Common myeloid progenitor, CD34-positive (primary cell): ENCODE results near the gene CAPS.
"Not testable (repeated sequence)": the region's sequence is repeated elsewhere in the genome, so short reads cannot be mapped to it uniquely, and the experiment has no call there.

Experiments
- CTCF ChIA-PET: fragments of 350-600 bp; sonication (Branson Sonifier 250); formaldehyde crosslinking; loops from one replicate; lab custom pipeline; 2021; ENCODE audit warnings: antibody characterized with exemption; lab: Charles Lee
- POLR2A ChIA-PET: fragments of 350-600 bp; sonication (Branson Sonifier 250); formaldehyde crosslinking; loops from one replicate; lab custom pipeline; 2021; ENCODE audit warnings: antibody characterized with exemption; lab: Charles Lee
- DNase-seq, 3 donors: peaks; one replicate each; pipeline versions ENCODE4 v3.0.0 to v3.0.0-alpha.2; 2013
- H3K27ac ChIP-seq, 2 experiments: 1 replicate in 1 of 2; 2 replicates in 1 of 2; pipeline ENCODE4 v1.7.0; 2013; ENCODE audit warnings: inconsistent platforms in 2 of 2, low read length in 2 of 2, mild to moderate bottlenecking in 2 of 2, low read depth in 1 of 2, moderate library complexity in 1 of 2; ENCODE audit not compliant: severe bottlenecking in 2 of 2, insufficient read depth in 1 of 2, poor library complexity in 1 of 2
- H3K27me3 ChIP-seq, 5 experiments: replicated peaks in 2 of 5; 1 replicate in 3 of 5; 2 replicates in 2 of 5; pipeline versions ENCODE4 v1.6.1 to v1.7.0; 2013; ENCODE audit warnings: low read length in 4 of 5, mild to moderate bottlenecking in 2 of 5, moderate library complexity in 2 of 5, inconsistent platforms in 1 of 5; ENCODE audit not compliant: insufficient read depth in 5 of 5, control insufficient read depth in 4 of 5
- H3K36me3 ChIP-seq, 4 experiments: 1 replicate in 2 of 4; 2 replicates in 2 of 4; pipeline versions ENCODE4 v1.6.1 to v1.7.0; 2013; ENCODE audit warnings: low read length in 3 of 4, control low read depth in 1 of 4, mild to moderate bottlenecking in 1 of 4; ENCODE audit not compliant: control insufficient read depth in 4 of 4, insufficient read depth in 4 of 4
- H3K4me1 ChIP-seq, 4 experiments: 1 replicate in 3 of 4; 2 replicates in 1 of 4; pipeline versions ENCODE4 v1.6.1 to v1.7.1; 2013; ENCODE audit warnings: low read length in 3 of 4, mild to moderate bottlenecking in 3 of 4, control low read depth in 1 of 4, inconsistent platforms in 1 of 4, moderate library complexity in 1 of 4; ENCODE audit not compliant: control insufficient read depth in 4 of 4, insufficient read depth in 4 of 4; ENCODE audit errors: control extremely low read depth in 1 of 4
- H3K4me3 ChIP-seq, 7 experiments: 1 replicate in 4 of 7; 2 replicates in 3 of 7; pipeline versions ENCODE4 v1.5.1 to v1.7.0; 2013; ENCODE audit warnings: mild to moderate bottlenecking in 7 of 7, low read length in 6 of 7, moderate library complexity in 6 of 7, inconsistent platforms in 2 of 7, low read depth in 2 of 7, control low read depth in 1 of 7; ENCODE audit not compliant: insufficient read depth in 4 of 7, control insufficient read depth in 1 of 7; ENCODE audit errors: extremely low read depth in 1 of 7
- H3K9me3 ChIP-seq, 5 experiments: 1 replicate in 4 of 5; 2 replicates in 1 of 5; pipeline versions ENCODE4 v1.6.1 to v1.7.1; 2013; ENCODE audit warnings: low read length in 4 of 5, mild to moderate bottlenecking in 2 of 5, inconsistent platforms in 1 of 5, low read depth in 1 of 5, moderate library complexity in 1 of 5; ENCODE audit not compliant: control insufficient read depth in 4 of 5, insufficient read depth in 2 of 5; ENCODE audit errors: control extremely low read depth in 1 of 5
- WGBS: methylation state at CpG from one replicate; pipeline ENCODE4 v1.1.5; 2013; ENCODE audit not compliant: insufficient coverage; 5-methylcytosine and 5-hydroxymethylcytosine counted together

Gene CAPS

GRCh38 chr19:5883157-5883873, 30.7 kb upstream of the CAPS start:
- 78% methylated on average over 6 of the region's 13 CpGs for WGBS
- peaks cover 2 to 19% (median 7%) of the 10 kb centered on the region in 5 experiments for H3K27me3 ChIP-seq
- CTCF ChIA-PET = interaction anchor here (1.9 kb wide), 1 partner anchor 79 kb away, joined by 5 read pairs; no protein-coding TSS in a partner anchor
- H3K36me3 ChIP-seq, H3K27ac ChIP-seq, H3K4me3 ChIP-seq, DNase-seq, POLR2A ChIA-PET, H3K9me3 ChIP-seq, H3K4me1 ChIP-seq: not testable (repeated sequence)

- WGBS = 82% methylated on average over 7 of the region's 11 CpGs
- DNase-seq, H3K36me3 ChIP-seq, POLR2A ChIA-PET, H3K4me3 ChIP-seq, H3K9me3 ChIP-seq, H3K27ac ChIP-seq, H3K4me1 ChIP-seq: not testable (repeated sequence)
- CTCF ChIA-PET = interaction anchor here (1.9 kb wide), 1 partner anchor 80 kb away, joined by 5 read pairs; no protein-coding TSS in a partner anchor
- peaks cover 2 to 15% (median 7%) of the 10 kb centered on the region in 5 experiments for H3K27me3 ChIP-seq
These were observed 29.8 kb upstream of the CAPS start for GRCh38 chr19:5884065-5884811.

GRCh38 chr19:5889288-5889971, 24.6 kb upstream of the CAPS start:
- Histone ChIP-seq H3K36me3 (no peaks in the 10 kb centered on the region), H3K27ac (no peak overlapping the region), H3K9me3 (no peaks in the 10 kb centered on the region), H3K4me3 (no peak overlapping the region), H3K27me3 (peaks cover 0 to 33% (median 4%) of the 10 kb centered on the region in 5 experiments), H3K4me1 (peaks cover 0 to 18% (median 8%) of the 10 kb centered on the region in 4 experiments)
- POLR2A ChIA-PET = interaction anchor here (0.5 kb wide), 1 partner anchor 65 kb away, joined by 3 read pairs; no protein-coding TSS in a partner anchor
- CTCF ChIA-PET = interaction anchor here (1.1 to 1.4 kb wide), 2 partner anchors 79 to 85 kb away, joined by 3 to 4 read pairs; no protein-coding TSS in a partner anchor
- 70% methylated on average over 10 of the region's 17 CpGs for WGBS
- DNase-seq = no peak

- ChIA-PET CTCF (interaction anchor here (1.2 to 4.2 kb wide), 3 partner anchors 78 to 86 kb away, joined by 4 to 35 read pairs (median 4); partner anchors contain the start of gene NRTN), POLR2A (interaction anchor here (0.6 kb wide), 1 partner anchor 9 kb away, joined by 4 read pairs; no protein-coding TSS in a partner anchor)
- WGBS = 62% methylated on average over 5 of the region's 10 CpGs
- Histone ChIP-seq H3K9me3 (no peaks in the 10 kb centered on the region), H3K4me3 (no peak overlapping the region), H3K27me3 (peaks cover 0 to 33% (median 4%) of the 10 kb centered on the region in 5 experiments), H3K27ac (no peak overlapping the region), H3K36me3 (peaks cover 0 to 5% (median 2%) of the 10 kb centered on the region in 4 experiments), H3K4me1 (peaks cover 0 to 25% (median 13%) of the 10 kb centered on the region in 4 experiments)
- no peak for DNase-seq
These were observed 24.0 kb upstream of the CAPS start for GRCh38 chr19:5890099-5890498.

DNA sequence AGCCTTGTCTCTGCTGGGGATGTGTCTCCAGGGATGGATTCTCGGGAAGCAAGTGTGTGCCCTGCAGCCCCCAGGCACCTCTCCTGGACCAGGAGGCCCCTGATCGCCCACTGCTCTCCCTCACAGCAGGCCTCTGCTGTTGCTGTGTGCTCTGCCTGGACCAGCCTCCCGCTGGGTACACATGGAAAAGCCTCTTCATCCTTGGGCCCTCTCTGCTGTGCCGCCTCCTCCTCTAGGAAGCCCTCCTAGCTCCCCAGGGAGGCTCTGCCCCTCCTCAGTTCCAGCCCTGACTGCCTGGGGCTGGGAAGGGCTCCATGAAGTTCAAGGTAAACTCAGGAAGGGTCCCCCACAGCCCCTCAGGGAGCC, 22.5 kb upstream of the CAPS start:
- Histone ChIP-seq H3K9me3 (no peaks in the 10 kb centered on the region), H3K4me3 (no peak overlapping the region), H3K27me3 (peaks cover 0 to 33% (median 4%) of the 10 kb centered on the region in 5 experiments), H3K36me3 (peaks cover 0 to 20% (median 9%) of the 10 kb centered on the region in 4 experiments), H3K4me1 (peaks cover 0 to 32% (median 14%) of the 10 kb centered on the region in 4 experiments), H3K27ac (no peak overlapping the region)
- 65% methylated on average over 2 of the region's 4 CpGs for WGBS
- POLR2A ChIA-PET = no interaction called here
- CTCF ChIA-PET = interaction anchor here (1.2 to 4.2 kb wide), 6 partner anchors 9 to 94 kb away, joined by 3 to 35 read pairs (median 6); partner anchors contain the start of gene NRTN
- DNase-seq = no peak

GRCh38 chr19:5891938-5892771, 21.9 kb upstream of the CAPS start:
- WGBS = 14% methylated on average over 38 of the region's 48 CpGs
- ChIA-PET POLR2A (no interaction called here), CTCF (interaction anchor here (1.0 to 4.2 kb wide), 9 partner anchors 9 to 95 kb away, joined by 3 to 35 read pairs (median 5); partner anchors contain the start of genes FUT6, NDUFA11 and NRTN)
- Histone ChIP-seq H3K4me1 (peaks cover 0 to 32% (median 14%) of the 10 kb centered on the region in 4 experiments), H3K27me3 (peaks cover 0 to 33% (median 4%) of the 10 kb centered on the region in 5 experiments), H3K9me3 (no peaks in the 10 kb centered on the region), H3K27ac (no peak overlapping the region), H3K36me3 (peaks cover 0 to 24% (median 14%) of the 10 kb centered on the region in 4 experiments), H3K4me3 (no peak overlapping the region)
- peak in 2 of 3 donors; percentile 36 to 41 for DNase-seq
